ENCODE results near the gene NIPSNAP2.
"Not testable (repeated sequence)": the region's sequence is repeated elsewhere in the genome, so short reads cannot be mapped to it uniquely, and the experiment has no call there.

NIPSNAP2 gene

DNA sequence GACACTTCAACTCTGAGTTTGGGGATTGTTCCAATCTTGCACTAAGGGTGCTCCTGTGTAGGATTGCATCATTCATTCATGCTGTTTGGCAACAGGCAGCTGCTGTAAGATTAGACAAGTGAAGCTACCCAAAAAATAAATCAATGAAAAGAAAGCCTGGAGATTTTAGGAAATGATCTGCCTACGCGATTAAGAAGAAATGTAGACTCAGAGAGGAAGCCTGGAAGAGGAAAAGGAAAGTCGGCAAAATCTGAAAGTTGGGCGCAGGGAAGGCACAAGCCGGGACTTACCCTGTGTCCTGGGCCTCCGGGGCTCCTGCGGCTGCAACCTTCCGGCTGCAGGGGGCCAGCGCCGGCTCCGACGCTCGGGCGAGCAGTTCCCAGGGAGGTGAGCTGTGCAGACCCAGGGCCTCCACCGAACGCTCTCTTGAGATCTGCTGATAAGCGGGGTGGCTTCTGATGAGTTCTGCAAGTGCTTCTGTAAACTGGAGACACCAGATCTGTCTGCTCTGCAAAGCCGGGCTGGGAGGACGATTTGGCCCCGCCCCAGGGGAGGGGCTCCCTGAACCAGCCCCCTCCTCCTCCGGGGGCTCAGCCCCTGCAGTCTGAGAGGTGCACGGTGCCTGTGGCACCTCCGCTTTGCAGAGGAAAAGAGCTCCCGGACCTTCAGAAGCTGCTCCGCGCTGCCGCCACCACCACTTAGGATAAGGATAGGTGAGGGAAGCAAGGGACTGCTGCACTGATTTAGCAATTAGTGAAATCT lies 69.5 kb downstream of the NIPSNAP2 start:
- DNase-seq: peak; percentile 95
- in situ Hi-C loops (cut with MboI; ENCODE audit: low pct_unique_long_range_greater_than_20kb, low sequenced_read_pairs): no loop called here

- in situ Hi-C loops (cut with MboI; ENCODE audit: low pct_unique_long_range_greater_than_20kb, low sequenced_read_pairs): no loop called here
- DNase-seq: no peak
Measured at GRCh38 chr7:56040730-56041129, 76.3 kb downstream of the NIPSNAP2 start.

GRCh38 chr7:56045758-56046157 lies 81.4 kb downstream of the NIPSNAP2 start:
- DNase-seq; in situ Hi-C loops (cut with MboI; ENCODE audit: low pct_unique_long_range_greater_than_20kb, low sequenced_read_pairs): not testable (repeated sequence)

DNA sequence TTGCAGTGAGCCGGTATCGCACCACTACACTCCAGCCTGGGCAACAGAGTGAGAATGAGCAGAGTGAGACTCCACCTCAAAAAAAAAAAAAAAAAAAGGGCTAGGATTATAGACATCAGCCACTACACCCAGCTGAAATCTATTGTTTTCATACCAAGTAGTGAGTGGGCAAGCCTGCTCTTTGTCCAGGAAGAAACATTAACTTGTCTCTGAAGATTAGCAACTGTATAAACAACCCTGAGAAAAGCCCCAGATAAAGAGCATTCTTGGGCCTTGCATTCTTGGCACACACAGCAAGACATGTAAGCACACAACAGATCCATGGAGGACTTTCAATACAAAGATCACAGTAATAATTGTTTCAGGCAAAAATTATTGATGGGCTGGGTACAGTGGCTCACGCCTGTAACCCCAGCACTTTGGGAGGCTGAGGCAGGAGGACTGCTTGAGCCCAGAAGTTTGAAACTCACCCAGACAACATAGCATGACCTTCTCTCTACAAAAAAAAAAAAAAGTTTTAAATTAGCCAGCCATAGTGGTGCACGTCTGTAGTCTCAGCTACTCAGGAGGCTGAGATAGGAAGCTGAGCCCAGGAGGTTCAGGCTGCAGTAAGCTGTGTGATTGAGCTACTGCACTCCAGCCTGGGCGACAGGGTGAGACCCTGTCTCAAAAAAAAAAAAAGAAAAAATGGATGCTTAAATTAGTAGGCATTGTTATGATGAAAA lies 82.5 kb downstream of the NIPSNAP2 start:
- in situ Hi-C loops (cut with MboI; ENCODE audit: low pct_unique_long_range_greater_than_20kb, low sequenced_read_pairs): no loop called here

GRCh38 chr7:56047446-56048116 lies 83.2 kb downstream of the NIPSNAP2 start:
- DNase-seq; in situ Hi-C loops (cut with MboI; ENCODE audit: low pct_unique_long_range_greater_than_20kb, low sequenced_read_pairs): not testable (repeated sequence)

More for the DNA sequence above, 82.5 kb downstream of the NIPSNAP2 start:
- DNase-seq: no peak

GRCh38 chr7:56048245-56048644 lies 83.9 kb downstream of the NIPSNAP2 start:
- in situ Hi-C loops (cut with MboI; ENCODE audit: low pct_unique_long_range_greater_than_20kb, low sequenced_read_pairs): no loop called here

DNA sequence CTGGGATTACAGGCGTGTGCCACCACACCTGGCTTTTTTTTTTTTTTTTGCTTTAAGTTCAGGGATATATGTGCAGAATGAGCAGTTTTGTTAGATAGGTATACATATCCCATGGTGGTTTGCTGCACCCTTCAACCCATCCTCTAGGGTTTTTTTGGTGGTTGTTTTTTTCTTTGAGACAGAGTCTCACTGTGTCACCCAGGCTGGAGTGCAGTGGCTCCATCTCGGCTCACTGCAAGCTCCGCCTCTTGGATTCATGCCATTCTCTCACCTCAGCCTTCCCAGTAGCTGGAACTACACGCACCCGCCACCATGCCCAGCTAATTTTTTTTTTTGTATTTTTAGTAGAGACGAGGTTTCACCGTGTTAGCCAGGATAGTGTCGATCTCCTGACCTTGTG lies 84.4 kb downstream of the NIPSNAP2 start:
- DNase-seq; in situ Hi-C loops (cut with MboI; ENCODE audit: low pct_unique_long_range_greater_than_20kb, low sequenced_read_pairs): not testable (repeated sequence)

More at GRCh38 chr7:56048245-56048644, 83.9 kb downstream of the NIPSNAP2 start:
- no peak for DNase-seq
